GM12878 (cell line): ENCODE measurements around the gene SRGAP1.
"Not testable (repeated sequence)": the region's sequence is repeated elsewhere in the genome, so short reads cannot be mapped to it uniquely, and the experiment has no call there.

Experiments used
- ATF7 ChIP-seq: fragments of 450-650 bp; IDR thresholded peaks from 2 replicates; pipeline ENCODE4 v1.6.1; 2016; ENCODE audit warnings: low read depth, mild to moderate bottlenecking
- BCL11A ChIP-seq: IDR thresholded peaks from 2 replicates; pipeline ENCODE4 v1.6.1; 2011; ENCODE audit warnings: low read depth, low read length
- EZH2 ChIP-seq: IDR thresholded peaks from 2 replicates; pipeline ENCODE4 v1.6.1; 2012; ENCODE audit warnings: low read depth, mild to moderate bottlenecking, control low read depth, inconsistent platforms, low read length, borderline replicate concordance; ENCODE audit not compliant: control insufficient read depth
- NR2C2 ChIP-seq: IDR thresholded peaks from 2 replicates; pipeline ENCODE4 v1.6.1; 2011; ENCODE audit warnings: borderline replicate concordance, low read depth; ENCODE audit not compliant: control insufficient read depth, insufficient read length
- POLR2A ChIP-seq: IDR thresholded peaks from 2 replicates; pipeline ENCODE4 v1.6.1; 2011; ENCODE audit warnings: low read depth, mild to moderate bottlenecking, low read length
- SMC3 ChIP-seq: IDR thresholded peaks from 2 replicates; pipeline ENCODE4 v1.6.1; 2011; ENCODE audit warnings: low read length, improper control_type of control experiment, borderline replicate concordance
- SP1 ChIP-seq: IDR thresholded peaks from one replicate; pipeline ENCODE4 v1.6.1; 2011; ENCODE audit warnings: low read depth, low read length
- SRF ChIP-seq, 2 experiments: IDR thresholded peaks; 2 replicates each; pipeline ENCODE4 v1.6.1; 2011; ENCODE audit warnings: low read depth in 2 of 2, low read length in 2 of 2, mild to moderate bottlenecking in 1 of 2, moderate library complexity in 1 of 2

DNA sequence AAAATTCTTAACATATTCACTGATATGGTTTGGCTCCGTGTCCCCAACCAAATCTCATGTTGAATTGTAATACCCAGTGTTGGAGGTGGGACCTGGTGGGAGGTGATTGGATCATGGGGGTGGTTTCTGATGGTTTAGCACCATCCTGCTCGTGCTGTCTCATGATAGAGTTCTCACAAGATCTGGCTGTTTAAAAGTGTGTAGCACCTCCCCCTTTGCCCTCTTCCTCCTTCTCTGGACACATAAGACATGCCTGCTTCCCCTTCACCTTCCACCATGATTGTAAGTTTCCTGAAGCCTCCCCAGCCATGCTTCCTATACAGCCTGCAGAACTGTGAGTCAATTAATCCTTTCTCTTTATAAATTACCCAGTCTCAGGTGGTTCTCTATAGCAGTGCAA is 189.6 kb downstream of the SRGAP1 start:
- TF ChIP-seq BCL11A; EZH2; ATF7; NR2C2; POLR2A; SP1; SMC3; SRF (IDR thresholded peaks at IDR 0.05; ENCODE audit: low read depth in 2 of 2, low read length in 2 of 2): not testable (repeated sequence)
